Measurements from ENCODE around the gene ZDHHC4. TPM values are rescaled to one million over a fixed set of nuclear protein-coding genes. Genes with fewer than 3 reads are reported as not detected.
A peak's percentile ranks its signal among the peaks of the same experiment; 100 is the strongest.
"Not testable (repeated sequence)": the region's sequence is repeated elsewhere in the genome, so short reads cannot be mapped to it uniquely, and the experiment has no call there.

The ZDHHC4 gene
- total RNA-seq, 2 experiments from 2014 or later = 31.4 to 40.2 TPM

- H3K9me3 Mint-ChIP-seq = no peaks in the 10 kb centered on the region
- peaks cover 20% of the 10 kb centered on the region for H3K4me1 Mint-ChIP-seq
- H3K4me3 Mint-ChIP-seq = peak overlapping the region; percentile 83
- H3K27ac Mint-ChIP-seq = peak overlapping the region; percentile 38
- no peaks in the 10 kb centered on the region for H3K27me3 Mint-ChIP-seq
- DNase-seq = no peak
- H3K36me3 Mint-ChIP-seq = peaks cover 5% of the 10 kb centered on the region
Observed at GRCh38 chr7:6578114-6579084, 1.1 kb downstream of the ZDHHC4 start.

GRCh38 chr7:6579446-6579845 is 2.2 kb downstream of the ZDHHC4 start:
- Mint-ChIP-seq H3K9me3 (no peaks in the 10 kb centered on the region), H3K36me3 (peaks cover 8% of the 10 kb centered on the region), H3K27ac (no peak overlapping the region), H3K27me3 (no peaks in the 10 kb centered on the region), H3K4me3 (peak overlapping the region; percentile 83), H3K4me1 (peaks cover 20% of the 10 kb centered on the region)
- DNase-seq = no peak

- not testable (repeated sequence) for H3K27me3 Mint-ChIP-seq, H3K9me3 Mint-ChIP-seq, H3K4me3 Mint-ChIP-seq, H3K27ac Mint-ChIP-seq, DNase-seq
- Mint-ChIP-seq H3K4me1 (peaks cover 16% of the 10 kb centered on the region), H3K36me3 (peaks cover 29% of the 10 kb centered on the region)
Observed at GRCh38 chr7:6585746-6586432, 8.6 kb downstream of the ZDHHC4 start.

- Mint-ChIP-seq H3K27me3 (no peaks in the 10 kb centered on the region), H3K27ac (peak overlapping the region; percentile 31), H3K36me3 (peaks cover 40% of the 10 kb centered on the region), H3K9me3 (no peaks in the 10 kb centered on the region), H3K4me3 (no peak overlapping the region), H3K4me1 (peaks cover 21% of the 10 kb centered on the region)
- DNase-seq = no peak
Observed at GRCh38 chr7:6588566-6588965, 11.3 kb downstream of the ZDHHC4 start.

GRCh38 chr7:6589151-6589828 is 12.0 kb downstream of the ZDHHC4 start:
- peak overlapping the region; percentile 60 for H3K27ac Mint-ChIP-seq
- peaks cover 41% of the 10 kb centered on the region for H3K36me3 Mint-ChIP-seq
- peak overlapping the region; percentile 67 for H3K4me3 Mint-ChIP-seq
- H3K4me1 Mint-ChIP-seq = peaks cover 22% of the 10 kb centered on the region
- no peak for DNase-seq
- no peaks in the 10 kb centered on the region for H3K9me3 Mint-ChIP-seq
- no peaks in the 10 kb centered on the region for H3K27me3 Mint-ChIP-seq

GRCh38 chr7:6589829-6590644 is 12.8 kb downstream of the ZDHHC4 start, which contains the start of gene INTS15:
TSS of gene INTS15 (plus strand) at chr7:6590021. CDS start at chr7:6590284, 263 bp downstream.
- Mint-ChIP-seq H3K4me1 (peaks cover 23% of the 10 kb centered on the region), H3K4me3 (peak within 1 kb of the TSS; percentile 98), H3K36me3 (peaks cover 38% of the 10 kb centered on the region), H3K27ac (peak within 1 kb of the TSS; percentile 85), H3K9me3 (no peaks in the 10 kb centered on the region), H3K27me3 (no peaks in the 10 kb centered on the region)
- DNase-seq = peak; percentile 91

- Mint-ChIP-seq H3K4me1 (peaks cover 23% of the 10 kb centered on the region), H3K9me3 (no peaks in the 10 kb centered on the region), H3K4me3 (peak overlapping the region; percentile 98), H3K27ac (peak overlapping the region; percentile 85), H3K27me3 (no peaks in the 10 kb centered on the region), H3K36me3 (peaks cover 36% of the 10 kb centered on the region)
- DNase-seq = no peak
Observed at GRCh38 chr7:6590645-6591110, 13.4 kb downstream of the ZDHHC4 start.

GRCh38 chr7:6600093-6600492 is 22.8 kb downstream of the ZDHHC4 start:
- Mint-ChIP-seq H3K4me1 (peaks cover 3% of the 10 kb centered on the region), H3K9me3 (no peaks in the 10 kb centered on the region)

GRCh38 chr7:6604458-6604857 is 27.2 kb downstream of the ZDHHC4 start:
- Mint-ChIP-seq H3K27ac (no peak overlapping the region), H3K4me1 (peaks cover 5% of the 10 kb centered on the region), H3K27me3 (no peaks in the 10 kb centered on the region), H3K36me3 (peaks cover 17% of the 10 kb centered on the region), H3K9me3 (no peaks in the 10 kb centered on the region), H3K4me3 (no peak overlapping the region)
- no peak for DNase-seq

More at GRCh38 chr7:6600093-6600492, 22.8 kb downstream of the ZDHHC4 start:
- no peaks in the 10 kb centered on the region for H3K27me3 Mint-ChIP-seq
- H3K36me3 Mint-ChIP-seq = peaks cover 19% of the 10 kb centered on the region
- no peak overlapping the region for H3K4me3 Mint-ChIP-seq
- no peak for DNase-seq
- no peak overlapping the region for H3K27ac Mint-ChIP-seq

- peaks cover 4% of the 10 kb centered on the region for H3K4me1 Mint-ChIP-seq
- H3K9me3 Mint-ChIP-seq = no peaks in the 10 kb centered on the region
- no peak overlapping the region for H3K27ac Mint-ChIP-seq
- H3K36me3 Mint-ChIP-seq = peaks cover 14% of the 10 kb centered on the region
- no peak overlapping the region for H3K4me3 Mint-ChIP-seq
- no peak for DNase-seq
- no peaks in the 10 kb centered on the region for H3K27me3 Mint-ChIP-seq
Observed at GRCh38 chr7:6606866-6607583, 29.8 kb downstream of the ZDHHC4 start.

GRCh38 chr7:6607651-6608051 is 30.4 kb downstream of the ZDHHC4 start:
- no peaks in the 10 kb centered on the region for H3K27me3 Mint-ChIP-seq
- no peak overlapping the region for H3K27ac Mint-ChIP-seq
- H3K9me3 Mint-ChIP-seq = no peaks in the 10 kb centered on the region
- H3K4me1 Mint-ChIP-seq = peaks cover 2% of the 10 kb centered on the region
- no peak for DNase-seq
- no peak overlapping the region for H3K4me3 Mint-ChIP-seq
- peaks cover 8% of the 10 kb centered on the region for H3K36me3 Mint-ChIP-seq

GRCh38 chr7:6608081-6608480 is 30.8 kb downstream of the ZDHHC4 start:
- Mint-ChIP-seq H3K27me3 (no peaks in the 10 kb centered on the region), H3K36me3 (peaks cover 6% of the 10 kb centered on the region), H3K9me3 (no peaks in the 10 kb centered on the region), H3K4me3 (no peak overlapping the region), H3K4me1 (peaks cover 2% of the 10 kb centered on the region), H3K27ac (no peak overlapping the region)
- no peak for DNase-seq

GRCh38 chr7:6608794-6609193 is 31.5 kb downstream of the ZDHHC4 start:
- Mint-ChIP-seq H3K27me3 (no peaks in the 10 kb centered on the region), H3K9me3 (no peaks in the 10 kb centered on the region), H3K4me3 (no peak overlapping the region), H3K4me1 (peaks cover 2% of the 10 kb centered on the region), H3K36me3 (peaks cover 6% of the 10 kb centered on the region), H3K27ac (no peak overlapping the region)
- DNase-seq = no peak

- Mint-ChIP-seq H3K4me3 (no peak overlapping the region), H3K27ac (no peak overlapping the region), H3K9me3 (no peaks in the 10 kb centered on the region), H3K4me1 (peaks cover 5% of the 10 kb centered on the region), H3K27me3 (no peaks in the 10 kb centered on the region), H3K36me3 (no peaks in the 10 kb centered on the region)
- DNase-seq = no peak
Observed at GRCh38 chr7:6612819-6613218, 35.6 kb downstream of the ZDHHC4 start.
